Testis (tissue), 3 donors: ENCODE results near the gene CCSER2. TPM values are rescaled to one million over a fixed set of nuclear protein-coding genes. Genes with fewer than 3 reads are reported as not detected.

ENCODE experiments used
- DNase-seq: peaks from one replicate; pipeline ENCODE4 v3.0.0-alpha.2; 2019
- H3K27ac ChIP-seq, 2 donors: fragments of 200-600 bp; sonication (generic); one replicate each; pipeline ENCODE4 v1.5.1; 2019
- H3K27me3 ChIP-seq: fragments of 200-600 bp; sonication (generic); one replicate; pipeline ENCODE4 v1.5.1; 2019
- H3K36me3 ChIP-seq: fragments of 200-600 bp; sonication (generic); one replicate; pipeline ENCODE4 v1.5.1; 2017; ENCODE audit warnings: low read depth; ENCODE audit errors: missing control alignments
- H3K4me1 ChIP-seq: fragments of 200-600 bp; sonication (generic); one replicate; pipeline ENCODE4 v1.5.1; 2019
- H3K4me3 ChIP-seq, 2 donors: fragments of 200-600 bp; sonication (generic); one replicate each; pipeline ENCODE4 v1.5.1; 2017 to 2019
- H3K9me3 ChIP-seq: fragments of 200-600 bp; sonication (generic); one replicate; pipeline ENCODE4 v1.5.1; 2017
- CTCF ChIP-seq, 3 experiments: fragments of 450-650 bp in 2 of 3; fragments of 200-600 bp in 1 of 3; sonication (generic) in 1 of 3; IDR thresholded peaks; one replicate each; pipeline ENCODE4 v1.5.1; 2016 to 2019; ENCODE audit warnings: antibody characterized with exemption in 3 of 3, mild to moderate bottlenecking in 2 of 3, moderate library complexity in 1 of 3
- POLR2A ChIP-seq: fragments of 450-650 bp; IDR thresholded peaks from one replicate; pipeline ENCODE4 v1.6.1; 2017; ENCODE audit warnings: antibody characterized with exemption, mild to moderate bottlenecking, moderate library complexity
- WGBS, 2 donors: methylation state at CpG; one replicate each; pipeline ENCODE4 v1.1.5; 2018; 5-methylcytosine and 5-hydroxymethylcytosine counted together
- intact Hi-C: fragments of 100-400 bp; cut with DNase I; formaldehyde crosslinking; loops from one replicate; pipeline ENCODE4 v1.15.1; 2023; ENCODE audit warnings: low total_unique reads
- polyA plus RNA-seq: library from polyadenylated mRNA; stranded (reverse); fragments of 350-450 nt; fragmentation: Illumina TruSeq; extraction: RNeasy Lipid Tissue Mini Kit (QIAGEN cat#74804); gene quantifications from one replicate; pipeline ENCODE4 v1.2.3, GENCODE V29; 2014; ENCODE audit warnings: low read depth, low replicate concordance; ENCODE audit not compliant: insufficient read depth
- total RNA-seq, 2 donors: library from RNA; depleted of rRNA; stranded (reverse); fragments of >200 nt; gene quantifications; one replicate each; pipeline ENCODE4 v1.2.3, GENCODE V29; 2016

CCSER2 gene
- total and polyA plus RNA-seq, 3 donors from 2014 or later, result 65.4 to 148 (median 146) TPM

- Histone ChIP-seq H3K27ac (no peak overlapping the region), H3K4me1 (no peaks in the 10 kb centered on the region), H3K4me3 (no peak overlapping the region), H3K27me3 (no peaks in the 10 kb centered on the region), H3K36me3 (no peaks in the 10 kb centered on the region), H3K9me3 (no peaks in the 10 kb centered on the region)
- intact Hi-C loops, result loop anchor here (10.0 kb wide), 1 partner anchor 159 kb away; no protein-coding TSS in a partner anchor
- TF ChIP-seq CTCF (IDR thresholded peaks at IDR 0.05), result no peak
- no peak for TF ChIP-seq POLR2A
- 88 to 95% methylated on average over 1 of the region's 1 CpG for WGBS, 2 donors
- DNase-seq, result no peak
These were observed 47.5 kb downstream of the CCSER2 start for GRCh38 chr10:84375881-84376280.

GRCh38 chr10:84388148-84388547 is 59.8 kb downstream of the CCSER2 start:
- TF ChIP-seq CTCF (IDR thresholded peaks at IDR 0.05), result no peak
- no peak for TF ChIP-seq POLR2A
- Histone ChIP-seq H3K4me1 (no peaks in the 10 kb centered on the region), H3K27me3 (no peaks in the 10 kb centered on the region), H3K4me3 (no peak overlapping the region), H3K27ac (no peak overlapping the region), H3K9me3 (no peaks in the 10 kb centered on the region), H3K36me3 (no peaks in the 10 kb centered on the region)
- DNase-seq, result no peak
- 84 to 97% methylated on average over 1 of the region's 1 CpG for WGBS, 2 donors
- intact Hi-C loops, result no loop called here

GRCh38 chr10:84390364-84390763 is 62.0 kb downstream of the CCSER2 start:
- TF ChIP-seq CTCF (IDR thresholded peaks at IDR 0.05) (no peak), POLR2A (no peak)
- no peaks in the 10 kb centered on the region for H3K9me3 ChIP-seq
- H3K4me1 ChIP-seq, result no peaks in the 10 kb centered on the region
- DNase-seq, result no peak
- no peak overlapping the region for H3K4me3 ChIP-seq
- H3K27me3 ChIP-seq, result no peaks in the 10 kb centered on the region
- no peaks in the 10 kb centered on the region for H3K36me3 ChIP-seq
- intact Hi-C loops, result no loop called here
- no peak overlapping the region for H3K27ac ChIP-seq
- WGBS, 2 donors, result 91 to 94% methylated on average over 4 of the region's 4 CpGs

- no peaks in the 10 kb centered on the region for H3K9me3 ChIP-seq
- TF ChIP-seq CTCF (IDR thresholded peaks at IDR 0.05) (no peak), POLR2A (no peak)
- DNase-seq, result no peak
These were observed 62.9 kb downstream of the CCSER2 start for GRCh38 chr10:84391326-84391725.

GRCh38 chr10:84392181-84392580 is 63.8 kb downstream of the CCSER2 start:
- H3K4me3 ChIP-seq, result no peak overlapping the region
- no peaks in the 10 kb centered on the region for H3K9me3 ChIP-seq
- no peak overlapping the region for H3K27ac ChIP-seq
- no peaks in the 10 kb centered on the region for H3K36me3 ChIP-seq
- DNase-seq, result no peak
- intact Hi-C loops, result no loop called here
- no peak for TF ChIP-seq CTCF (IDR thresholded peaks at IDR 0.05)
- TF ChIP-seq POLR2A, result no peak
- no peaks in the 10 kb centered on the region for H3K27me3 ChIP-seq
- no peaks in the 10 kb centered on the region for H3K4me1 ChIP-seq
- 76 to 81% methylated on average over 2 of the region's 2 CpGs for WGBS, 2 donors

More at GRCh38 chr10:84391326-84391725, 62.9 kb downstream of the CCSER2 start:
- Histone ChIP-seq H3K36me3 (no peaks in the 10 kb centered on the region), H3K27ac (no peak overlapping the region), H3K4me1 (no peaks in the 10 kb centered on the region), H3K4me3 (no peak overlapping the region), H3K27me3 (no peaks in the 10 kb centered on the region)
- intact Hi-C loops, result no loop called here
- WGBS, 2 donors, result 86 to 91% methylated on average over 4 of the region's 4 CpGs
